H1 (cell line): ENCODE data around the gene SCN7A. TPM values are rescaled to one million over a fixed set of nuclear protein-coding genes. Genes with fewer than 3 reads are reported as not detected.

Experiments used
- CTCF ChIA-PET: fragments of 300-600 bp; sonication (Branson Sonifier 250); formaldehyde crosslinking; loops from one replicate; lab custom pipeline; 2021; ENCODE audit not compliant: partially characterized antibody; lab: Charles Lee
- POLR2A ChIA-PET: fragments of 300-600 bp; sonication (Branson Sonifier 250); formaldehyde crosslinking; loops from one replicate; lab custom pipeline; 2021; ENCODE audit warnings: inconsistent platforms; ENCODE audit not compliant: partially characterized antibody; lab: Charles Lee
- DNase-seq, 2 experiments: peaks; one replicate each; pipeline versions ENCODE4 v3.0.0 to v3.0.0-alpha.2; 2010 to 2022; ENCODE audit warnings: low spot score in 2 of 2, low read depth in 1 of 2, mixed read lengths in 1 of 2
- FAIRE-seq: peaks from 2 replicates; lab custom pipeline; 2011; peaks lifted over from hg19 to GRCh38; lab: Jason Lieb, UNC
- H2AFZ ChIP-seq: 2 replicates; pipeline ENCODE4 v1.8.1; 2012; ENCODE audit warnings: low read length, inconsistent platforms
- H2AK5ac ChIP-seq: 2 replicates; pipeline ENCODE4 v1.6.1; 2013; ENCODE audit warnings: low read depth, low read length
- H2BK120ac ChIP-seq: replicated peaks from 2 replicates; pipeline ENCODE3; 2013; ENCODE audit warnings: low read depth, low read length, inconsistent platforms
- H2BK12ac ChIP-seq: 2 replicates; pipeline ENCODE4 v1.6.1; 2013; ENCODE audit warnings: low read depth, low read length
- H2BK15ac ChIP-seq: 2 replicates; pipeline ENCODE4 v1.6.1; 2013; ENCODE audit warnings: low read length
- H2BK20ac ChIP-seq: 2 replicates; pipeline ENCODE4 v1.6.1; 2013; ENCODE audit warnings: low read length
- H2BK5ac ChIP-seq: 2 replicates; pipeline ENCODE4 v1.6.1; 2013; ENCODE audit warnings: low read depth, low read length
- H3K14ac ChIP-seq: 2 replicates; pipeline ENCODE4 v1.6.1; 2013; ENCODE audit warnings: inconsistent platforms; ENCODE audit not compliant: insufficient read length
- H3K18ac ChIP-seq: 2 replicates; pipeline ENCODE4 v1.6.1; 2013; ENCODE audit warnings: low read length; ENCODE audit errors: extremely low read depth
- H3K23ac ChIP-seq: 2 replicates; pipeline ENCODE4 v1.6.1; 2013; ENCODE audit warnings: inconsistent platforms; ENCODE audit not compliant: insufficient read length
- H3K23me2 ChIP-seq: 2 replicates; pipeline ENCODE4 v1.6.1; 2013; ENCODE audit warnings: low read depth, low read length
- H3K27ac ChIP-seq: 2 replicates; pipeline ENCODE4 v1.6.1; 2011; ENCODE audit warnings: low read depth, low read length, inconsistent platforms
- H3K27me3 ChIP-seq, 4 experiments: replicated peaks in 1 of 4; 1 replicate in 1 of 4; 2 replicates in 3 of 4; pipeline versions ENCODE4 v1.6.1 to v1.8.1; 2011 to 2013; ENCODE audit warnings: low read length in 3 of 4, mild to moderate bottlenecking in 3 of 4, inconsistent platforms in 2 of 4, mixed read lengths in 2 of 4, moderate library complexity in 1 of 4; ENCODE audit not compliant: control insufficient read depth in 3 of 4, insufficient read depth in 3 of 4; ENCODE audit errors: extremely low read depth in 1 of 4
- H3K36me3 ChIP-seq, 4 experiments: 2 replicates each; pipeline versions ENCODE4 v1.6.1 to v1.8.1; 2011 to 2013; ENCODE audit warnings: mild to moderate bottlenecking in 4 of 4, low read length in 3 of 4, moderate library complexity in 2 of 4, control low read depth in 1 of 4, inconsistent platforms in 1 of 4; ENCODE audit not compliant: insufficient read depth in 4 of 4, control insufficient read depth in 2 of 4
- H3K4ac ChIP-seq: replicated peaks from 2 replicates; pipeline ENCODE3; 2013; ENCODE audit warnings: low read length, low read depth, mixed read lengths, inconsistent platforms; ENCODE audit not compliant: insufficient read length
- H3K4me1 ChIP-seq, 4 experiments: replicated peaks in 1 of 4; 1 replicate in 1 of 4; 2 replicates in 3 of 4; pipeline versions ENCODE4 v1.6.1 to v1.8.1; 2011 to 2013; ENCODE audit warnings: low read length in 3 of 4, inconsistent platforms in 2 of 4, mixed read lengths in 1 of 4; ENCODE audit not compliant: insufficient read depth in 4 of 4, control insufficient read depth in 3 of 4
- H3K4me2 ChIP-seq, 2 experiments: 2 replicates each; pipeline versions ENCODE4 v1.6.1 to v1.8.1; 2011 to 2013; ENCODE audit warnings: low read depth in 2 of 2, low read length in 2 of 2, control low read depth in 1 of 2, inconsistent platforms in 1 of 2, mild to moderate bottlenecking in 1 of 2; ENCODE audit not compliant: insufficient read depth in 1 of 2
- H3K4me3 ChIP-seq, 4 experiments: fragments of 200-600, 300-600 bp in 1 of 4; sonication (generic), shearing (Covaris generic), sonication (Bioruptor Twin) in 1 of 4; 2 replicates each; pipeline versions ENCODE4 v1.5.1 to v1.8.1; 2011 to 2016; ENCODE audit warnings: low read length in 4 of 4, low read depth in 3 of 4, control low read depth in 2 of 4, inconsistent platforms in 2 of 4, mild to moderate bottlenecking in 2 of 4, mixed read lengths in 1 of 4, moderate library complexity in 1 of 4; ENCODE audit not compliant: insufficient read depth in 2 of 4; ENCODE audit errors: extremely low read depth in 1 of 4
- H3K56ac ChIP-seq: replicated peaks from 2 replicates; pipeline ENCODE3; 2013; ENCODE audit warnings: low read depth, mild to moderate bottlenecking, mixed read lengths, low read length, inconsistent platforms; ENCODE audit not compliant: insufficient read length
- H3K79me1 ChIP-seq: 2 replicates; pipeline ENCODE4 v1.6.1; 2013; ENCODE audit warnings: low read depth, low read length, control low read depth
- H3K79me2 ChIP-seq, 2 experiments: 2 replicates each; pipeline versions ENCODE4 v1.6.1 to v1.8.1; 2012 to 2013; ENCODE audit warnings: low read length in 2 of 2, mild to moderate bottlenecking in 2 of 2, inconsistent platforms in 1 of 2; ENCODE audit not compliant: insufficient read depth in 2 of 2, control insufficient read depth in 1 of 2
- H3K9ac ChIP-seq, 4 experiments: replicated peaks in 1 of 4; 1 replicate in 1 of 4; 2 replicates in 3 of 4; pipeline versions ENCODE4 v1.6.1 to v1.8.1; 2011 to 2013; ENCODE audit warnings: low read depth in 3 of 4, low read length in 3 of 4, control low read depth in 2 of 4, mild to moderate bottlenecking in 2 of 4, moderate library complexity in 2 of 4, inconsistent platforms in 1 of 4; ENCODE audit errors: extremely low read depth in 1 of 4
- H3K9me3 ChIP-seq, 2 experiments: 2 replicates each; pipeline versions ENCODE4 v1.6.1 to v1.8.1; 2012 to 2013; ENCODE audit warnings: mild to moderate bottlenecking in 2 of 2, moderate library complexity in 2 of 2, control low read depth in 1 of 2, inconsistent platforms in 1 of 2, low read depth in 1 of 2, low read length in 1 of 2, mixed read lengths in 1 of 2; ENCODE audit not compliant: insufficient read depth in 2 of 2
- H4K20me1 ChIP-seq, 2 experiments: replicated peaks in 1 of 2; 2 replicates each; pipeline versions ENCODE3 to v1.8.1; 2011 to 2013; ENCODE audit warnings: inconsistent platforms in 2 of 2, low read length in 2 of 2, mild to moderate bottlenecking in 1 of 2; ENCODE audit not compliant: insufficient read depth in 2 of 2, control insufficient read depth in 1 of 2
- H4K5ac ChIP-seq: 2 replicates; pipeline ENCODE4 v1.6.1; 2013; ENCODE audit warnings: low read length, low read depth, mixed read lengths, inconsistent platforms; ENCODE audit not compliant: insufficient read length
- H4K8ac ChIP-seq: 2 replicates; pipeline ENCODE4 v1.8.0; 2013; ENCODE audit warnings: mild to moderate bottlenecking, moderate library complexity, low read length, inconsistent platforms; ENCODE audit not compliant: insufficient read depth; ENCODE audit errors: extremely low read depth
- H4K91ac ChIP-seq: replicated peaks from 2 replicates; pipeline ENCODE3; 2013; ENCODE audit warnings: low read length, mixed read lengths, inconsistent platforms; ENCODE audit not compliant: insufficient read length
- RAD21 ChIP-seq, 2 experiments: IDR thresholded peaks in 1 of 2; conservative IDR thresholded peaks in 1 of 2; 2 replicates each; pipeline ENCODE4 v1.6.1; 2011; ENCODE audit warnings: low read depth in 2 of 2, low read length in 2 of 2, improper control_type of control experiment in 1 of 2, inconsistent platforms in 1 of 2, mild to moderate bottlenecking in 1 of 2, moderate library complexity in 1 of 2
- SIRT6 ChIP-seq: IDR thresholded peaks from one replicate; pipeline ENCODE4 v1.7.1; 2012; ENCODE audit warnings: low read length, inconsistent platforms
- WGBS, 2 experiments: shearing (Covaris generic) in 1 of 2; methylation state at CpG; one replicate each; pipeline versions ENCODE4 v1.1.6 to v1.1.7; 2013 to 2015; ENCODE audit warnings: low lambda C conversion rate in 2 of 2, mixed read lengths in 2 of 2, inconsistent platforms in 1 of 2, low coverage in 1 of 2, missing lambda C conversion rate in 1 of 2; ENCODE audit not compliant: insufficient replicate concordance in 2 of 2, insufficient coverage in 1 of 2, insufficient read length in 1 of 2; ENCODE audit errors: extremely low coverage in 1 of 2, missing lambda C conversion rate in 1 of 2; 5-methylcytosine and 5-hydroxymethylcytosine counted together
- polyA plus RNA-seq, 7 experiments: library from polyadenylated mRNA; depleted of rRNA in 3 of 7; stranded (reverse) in 5 of 7; unstranded in 2 of 7; fragments of >200 nt in 5 of 7; fragments of 200-250 nt in 2 of 7; gene quantifications; 1 replicate in 5 of 7; 2 replicates in 1 of 7; 4 replicates in 1 of 7; pipeline versions ENCODE4 v1.2.1 to v1.2.3, GENCODE V29; 2011 to 2013; ENCODE audit warnings: missing spikeins in 2 of 7, mixed read lengths in 2 of 7
- total RNA-seq: library from RNA; stranded (reverse); fragmentation: NEBNext Ultra II Directional; extraction: Animal tissue kit (Norgen Biotek cat#: 25700); gene quantifications from 2 replicates; pipeline ENCODE4 v1.2.1, GENCODE V29; 2021

The SCN7A gene
- total and polyA plus RNA-seq, 2 of the 8 experiments (the other 6 are each of a cell fraction or from before 2014, with no cell fraction given), result 0.09 to 0.19 TPM

- Histone ChIP-seq H3K4me3 (no peak overlapping the region), H4K91ac (no peak overlapping the region), H4K8ac (no peak overlapping the region), H3K9me3 (no peaks in the 10 kb centered on the region), H2BK120ac (no peak overlapping the region), H2BK12ac (no peak overlapping the region), H3K18ac (no peak overlapping the region), H3K56ac (no peak overlapping the region), H3K4ac (no peak overlapping the region), H3K36me3 (no peaks in the 10 kb centered on the region), H3K27me3 (no peaks in the 10 kb centered on the region), H2BK5ac (no peak overlapping the region), H3K23me2 (no peaks in the 10 kb centered on the region), H2BK15ac (no peak overlapping the region), H3K79me2 (no peaks in the 10 kb centered on the region), H3K4me1 (no peaks in the 10 kb centered on the region), H3K4me2 (no peak overlapping the region), H2AK5ac (no peak overlapping the region), H3K79me1 (no peaks in the 10 kb centered on the region), H3K9ac (no peak overlapping the region), H3K14ac (no peak overlapping the region), H4K20me1 (no peaks in the 10 kb centered on the region), H4K5ac (no peak overlapping the region), H3K27ac (no peak overlapping the region), H2AFZ (no peak overlapping the region), H3K23ac (no peak overlapping the region), H2BK20ac (no peak overlapping the region)
- WGBS, 2 experiments, result 84% methylated on average over 8 of the region's 8 CpGs; no CpG with 5 or more reads in 1 of the 2 experiments
- no peak for FAIRE-seq
- ChIA-PET CTCF (interaction anchor here (0.6 to 3.3 kb wide), 18 partner anchors 9 to 326 kb away, joined by 3 to 20 read pairs (median 3); partner anchors contain the start of gene SCN9A), POLR2A (no interaction called here)
- DNase-seq, result no peak
- TF ChIP-seq SIRT6, result no peak
- peak in 1 of 2 experiments; percentile 11; a peak in 1 of 4 replicates for TF ChIP-seq RAD21 (IDR thresholded peaks at IDR 0.05 in 1 of 2, conservative IDR thresholded peaks at IDR 0.05 in 1 of 2; ENCODE audit: low read depth in 2 of 2, low read length in 2 of 2)
Measured at GRCh38 chr2:166384774-166385173, 109.3 kb downstream of the SCN7A start.
